HG03045 (cell line): ENCODE results near the gene NOD2.

ENCODE experiments used
- ATAC-seq: cut with Tn5 transposase; IDR thresholded peaks from one replicate; pipeline ENCODE4 v1.9.1; 2021; ENCODE audit warnings: mild to moderate bottlenecking, moderate library complexity; ENCODE audit not compliant: unreplicated experiment

The NOD2 gene

GRCh38 chr16:50690177-50690576, 3.2 kb upstream of the NOD2 start:
- ATAC-seq, result no peak

- ATAC-seq, result no peak
Measured at GRCh38 chr16:50692644-50692998, 785 bp upstream of the NOD2 start.

DNA sequence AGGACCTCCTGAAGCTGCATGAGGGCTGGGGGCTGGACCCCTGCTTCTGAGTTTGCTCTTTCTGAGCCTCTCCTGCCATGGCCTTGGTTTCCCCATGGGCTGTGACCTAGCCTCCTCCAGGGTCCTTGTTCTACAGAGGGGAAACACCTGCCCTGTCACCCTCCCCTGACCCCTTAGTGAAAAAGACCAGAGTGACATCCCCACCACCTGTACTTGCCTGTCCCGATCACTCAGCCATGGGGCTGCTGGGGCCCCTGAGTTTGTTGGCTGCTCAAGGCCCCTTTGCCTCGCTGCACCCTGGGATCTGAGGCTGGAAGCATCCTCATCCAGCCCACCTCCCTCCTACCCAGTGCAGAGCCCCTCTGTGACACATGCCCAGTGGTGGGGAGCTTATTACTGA, 800 bp downstream of the NOD2 start:
- ATAC-seq, result no peak

- no peak for ATAC-seq
Measured at GRCh38 chr16:50695017-50696000, 1.9 kb downstream of the NOD2 start.

- ATAC-seq, result no peak
Measured at GRCh38 chr16:50696126-50696525, 2.7 kb downstream of the NOD2 start.

GRCh38 chr16:50696575-50697420, 3.4 kb downstream of the NOD2 start:
- ATAC-seq, result peak; percentile 61

DNA sequence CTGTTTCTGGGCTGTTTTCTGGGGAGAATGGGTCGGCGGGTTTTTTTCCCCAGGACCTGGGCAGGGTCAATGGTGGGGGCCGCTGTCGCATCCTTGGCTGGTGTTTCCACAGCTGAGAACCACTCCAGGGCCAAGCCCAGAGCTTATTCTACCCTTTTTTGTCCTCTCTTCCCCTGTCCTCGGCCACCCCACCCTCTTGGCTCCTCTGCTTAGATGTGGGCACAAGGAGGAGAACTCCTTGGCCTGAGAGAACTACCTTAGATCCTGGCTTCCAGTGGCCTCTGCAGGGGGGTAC, 4.0 kb downstream of the NOD2 start:
- ATAC-seq, result no peak

DNA sequence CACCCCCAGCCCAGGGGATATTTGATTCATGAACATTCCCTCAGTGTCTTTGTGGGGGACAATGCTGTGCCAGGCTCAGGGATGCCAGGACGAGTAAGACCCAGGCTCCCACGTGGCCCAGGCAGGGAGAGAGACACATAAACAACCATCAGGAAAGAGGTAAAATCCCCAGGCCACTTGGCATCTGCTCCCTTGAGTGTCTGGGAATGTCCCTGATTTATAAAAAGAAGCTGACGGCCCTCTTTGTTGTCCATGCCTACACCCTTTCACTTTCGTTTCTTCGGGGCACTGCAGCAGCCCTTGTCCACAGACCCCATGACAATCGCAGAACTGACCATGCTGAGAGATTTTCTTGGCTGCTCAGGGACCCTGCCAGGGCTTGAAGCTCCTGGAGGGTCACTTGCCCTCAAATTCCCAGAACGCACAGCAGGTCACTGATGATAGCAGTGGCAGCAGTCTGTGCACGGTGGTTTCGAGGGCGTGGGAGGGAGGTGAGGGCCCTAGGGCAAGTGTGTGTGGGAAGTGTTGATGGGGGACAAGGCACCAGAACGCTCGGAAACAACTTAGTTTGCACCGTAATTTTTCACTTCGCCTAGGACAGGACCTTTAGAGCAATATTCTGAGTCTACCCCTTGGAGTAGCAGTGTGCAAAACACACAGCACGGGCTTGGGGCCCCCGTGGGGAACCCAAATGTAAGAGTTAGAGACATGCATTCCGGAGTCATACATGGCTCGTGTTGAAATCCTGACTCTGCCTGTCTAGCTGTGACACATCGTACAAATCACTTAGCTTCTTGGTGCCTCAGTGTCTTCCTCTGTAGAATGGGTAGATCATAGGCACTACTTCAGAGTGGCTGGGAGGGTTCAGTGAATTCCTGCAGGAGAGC, 4.7 kb downstream of the NOD2 start:
- ATAC-seq, result peak; percentile 41

GRCh38 chr16:50699326-50700159, 6.1 kb downstream of the NOD2 start:
- ATAC-seq, result no peak

GRCh38 chr16:50702725-50703124, 9.3 kb downstream of the NOD2 start:
- no peak for ATAC-seq

- no peak for ATAC-seq
Measured at GRCh38 chr16:50704245-50704644, 10.8 kb downstream of the NOD2 start.

DNA sequence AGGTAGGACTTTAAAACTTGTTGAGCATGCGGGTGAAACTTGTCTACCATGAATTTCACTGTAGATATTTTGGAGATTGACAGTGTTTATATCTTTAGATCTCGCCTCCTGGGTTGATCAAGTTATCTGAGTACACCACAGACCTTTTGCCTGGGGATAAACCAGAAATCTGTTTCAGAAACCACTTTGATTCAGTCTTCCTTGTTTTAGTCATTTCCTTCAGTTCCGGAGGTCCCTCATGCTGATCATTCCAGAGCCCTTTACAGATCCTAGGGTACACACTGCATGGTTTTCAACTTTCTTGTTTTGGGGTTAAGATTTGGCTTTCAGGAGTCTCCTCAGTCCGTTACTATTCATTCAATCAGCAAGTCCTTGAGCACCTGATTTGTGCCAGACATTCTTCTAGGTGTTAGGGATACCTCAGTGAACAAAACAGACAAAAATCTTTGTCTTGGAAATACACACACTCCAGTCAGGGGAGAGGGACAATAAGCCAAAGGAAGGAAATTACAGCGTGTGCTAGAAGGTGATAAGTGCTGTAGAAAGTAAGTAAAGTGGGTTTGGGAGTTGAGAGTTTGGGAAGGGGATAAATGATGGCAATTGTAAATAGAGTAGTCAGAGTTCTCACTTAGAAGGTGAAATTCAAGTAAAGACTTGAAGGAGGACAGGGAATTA, 12.2 kb downstream of the NOD2 start:
- ATAC-seq, result no peak

DNA sequence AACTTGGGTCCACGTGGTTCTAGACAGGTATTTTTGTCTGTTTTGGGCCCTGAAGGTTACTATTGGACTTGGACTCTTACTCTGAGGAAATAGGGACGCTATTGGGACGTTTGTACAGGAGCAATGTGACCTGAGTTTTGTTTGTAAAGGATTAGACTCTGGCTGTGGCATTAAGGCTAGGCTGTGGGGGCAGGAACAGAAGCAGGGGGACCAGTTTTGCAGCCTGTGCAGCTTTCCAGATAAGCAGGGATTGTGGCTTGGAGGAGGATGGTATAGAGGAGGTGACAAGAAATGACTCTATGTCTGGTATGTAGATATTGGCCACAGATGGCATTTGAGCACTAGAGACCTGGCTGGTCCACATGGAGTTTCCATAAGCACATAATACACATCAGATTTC, 12.8 kb downstream of the NOD2 start:
- no peak for ATAC-seq

DNA sequence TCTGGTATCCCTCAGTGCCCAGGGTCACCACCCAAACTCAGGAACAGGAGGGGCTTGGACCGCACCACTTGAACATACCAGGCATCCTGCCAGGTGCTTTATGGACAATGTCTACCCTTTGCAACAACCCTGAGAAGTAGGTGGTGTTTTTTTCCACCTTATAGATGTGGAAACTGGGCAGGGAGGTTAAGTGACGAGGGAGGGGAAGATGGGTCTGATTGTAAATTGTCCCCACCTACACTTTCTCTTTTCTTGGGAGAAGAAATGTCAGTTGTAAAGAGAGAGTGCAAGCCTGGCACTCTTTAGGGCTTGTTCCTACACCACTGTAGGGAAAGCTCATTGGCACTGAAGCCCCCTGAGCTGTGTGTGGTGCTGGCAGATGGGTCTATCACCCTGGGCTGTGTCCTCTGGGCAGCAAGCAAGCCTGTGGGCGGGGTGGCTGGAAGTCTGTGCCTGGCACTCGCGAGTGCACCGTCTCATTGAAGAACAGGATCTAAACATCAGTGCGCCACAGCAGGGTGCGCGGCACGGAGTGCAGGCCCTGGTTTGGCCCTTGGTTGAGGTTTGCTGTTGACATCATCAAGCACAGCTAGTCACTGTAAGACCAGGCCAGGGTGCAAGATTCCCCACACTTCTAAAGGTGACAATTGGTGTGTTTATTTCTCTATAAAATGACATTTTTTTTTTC, 15.1 kb downstream of the NOD2 start:
- no peak for ATAC-seq

- no peak for ATAC-seq
Measured at GRCh38 chr16:50709061-50709684, 15.8 kb downstream of the NOD2 start.

DNA sequence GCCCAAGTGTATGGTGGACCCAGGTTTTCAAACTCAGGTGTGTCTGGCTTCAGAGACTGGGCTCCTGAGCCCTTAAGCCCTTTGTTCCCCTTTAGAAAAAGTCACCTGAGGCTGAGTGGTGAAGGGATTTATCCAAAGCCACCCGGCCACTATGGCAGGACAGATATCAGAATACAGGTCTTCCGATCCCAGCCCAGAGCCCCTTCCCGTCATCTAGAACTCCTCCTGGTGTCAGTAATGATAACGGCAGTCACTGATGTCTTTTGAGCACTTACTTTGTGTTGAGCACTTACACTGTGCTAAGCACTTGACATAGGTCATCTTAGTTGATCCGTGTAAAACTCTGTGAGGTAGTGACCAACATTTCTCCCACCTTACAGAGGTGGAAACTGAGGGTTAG, 16.6 kb downstream of the NOD2 start:
- no peak for ATAC-seq

DNA sequence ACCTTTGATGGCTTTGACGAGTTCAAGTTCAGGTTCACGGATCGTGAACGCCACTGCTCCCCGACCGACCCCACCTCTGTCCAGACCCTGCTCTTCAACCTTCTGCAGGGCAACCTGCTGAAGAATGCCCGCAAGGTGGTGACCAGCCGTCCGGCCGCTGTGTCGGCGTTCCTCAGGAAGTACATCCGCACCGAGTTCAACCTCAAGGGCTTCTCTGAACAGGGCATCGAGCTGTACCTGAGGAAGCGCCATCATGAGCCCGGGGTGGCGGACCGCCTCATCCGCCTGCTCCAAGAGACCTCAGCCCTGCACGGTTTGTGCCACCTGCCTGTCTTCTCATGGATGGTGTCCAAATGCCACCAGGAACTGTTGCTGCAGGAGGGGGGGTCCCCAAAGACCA, 17.6 kb downstream of the NOD2 start:
- no peak for ATAC-seq

- ATAC-seq, result no peak
Measured at GRCh38 chr16:50711862-50712559, 18.6 kb downstream of the NOD2 start.
